Neural cell (in vitro differentiated cells): ENCODE results near the gene SMG6. TPM values are rescaled to one million over a fixed set of nuclear protein-coding genes. Genes with fewer than 3 reads are reported as not detected.

Source experiments
- H2AFZ ChIP-seq: fragments of 200-600, 300-800 bp; sonication (generic), shearing (Covaris generic); 2 replicates; pipeline ENCODE4 v1.6.0; 2014; ENCODE audit warnings: low read depth, mild to moderate bottlenecking, antibody characterized with exemption, low read length, moderate library complexity
- H3F3A ChIP-seq: fragments of 200-600 bp; shearing (Covaris generic); 2 replicates; pipeline ENCODE4 v1.6.1; 2016; ENCODE audit warnings: mild to moderate bottlenecking, moderate library complexity, mixed read lengths, antibody characterized with exemption, low read length; ENCODE audit not compliant: insufficient read depth, poor library complexity, severe bottlenecking
- H3K27ac ChIP-seq: fragments of 200-600, 300-800 bp; sonication (generic), shearing (Covaris generic); 2 replicates; pipeline ENCODE4 v1.5.1; 2014; ENCODE audit warnings: mild to moderate bottlenecking, low read length, moderate library complexity
- H3K27me3 ChIP-seq: fragments of 300-800, 200-600 bp; sonication (generic), shearing (Covaris generic); 2 replicates; pipeline ENCODE4 v1.6.0; 2014; ENCODE audit warnings: mild to moderate bottlenecking, low read depth, low read length, moderate library complexity; ENCODE audit not compliant: insufficient read depth
- H3K36me3 ChIP-seq: fragments of 300-800, 200-600 bp; sonication (generic), shearing (Covaris generic); 2 replicates; pipeline ENCODE4 v1.5.1; 2014; ENCODE audit warnings: mild to moderate bottlenecking, antibody characterized with exemption, low read length, moderate library complexity; ENCODE audit not compliant: insufficient read depth
- H3K4me2 ChIP-seq: fragments of 300-800, 200-600 bp; sonication (generic), shearing (Covaris generic); 2 replicates; pipeline ENCODE4 v1.6.0; 2014; ENCODE audit warnings: mild to moderate bottlenecking, low read length
- H3K4me3 ChIP-seq: fragments of 300-800, 200-600 bp; sonication (generic), shearing (Covaris generic); 2 replicates; pipeline ENCODE4 v1.5.1; 2014; ENCODE audit warnings: mild to moderate bottlenecking, low read length, moderate library complexity
- H3K79me2 ChIP-seq: fragments of 200-600 bp; shearing (Covaris generic); replicated peaks from 2 replicates; pipeline ENCODE4 v1.6.0; 2014; ENCODE audit warnings: mild to moderate bottlenecking, low read length, moderate library complexity; ENCODE audit not compliant: insufficient read depth
- H3K9ac ChIP-seq: fragments of 300-800, 200-600 bp; sonication (generic), shearing (Covaris generic); 2 replicates; pipeline ENCODE4 v1.6.1; 2016; ENCODE audit warnings: mild to moderate bottlenecking, low read length, mixed read lengths
- H3K9me2 ChIP-seq: fragments of 200-600 bp; shearing (Covaris generic); 2 replicates; pipeline ENCODE4 v1.6.1; 2016; ENCODE audit warnings: mild to moderate bottlenecking, low read length, mixed read lengths; ENCODE audit not compliant: insufficient read depth
- H3K9me3 ChIP-seq: fragments of 200-600, 300-800 bp; sonication (generic), shearing (Covaris generic); 2 replicates; pipeline ENCODE4 v1.6.1; 2016; ENCODE audit warnings: mild to moderate bottlenecking, mixed run types, low read length, moderate library complexity, mixed read lengths
- H4K20me1 ChIP-seq: fragments of 200-600 bp; shearing (Covaris generic); 2 replicates; pipeline ENCODE4 v1.6.1; 2016; ENCODE audit warnings: mild to moderate bottlenecking, mixed run types; ENCODE audit not compliant: insufficient read depth
- CTCF ChIP-seq: fragments of 450-650 bp; IDR thresholded peaks from 2 replicates; pipeline ENCODE4 v1.5.1; 2014; ENCODE audit warnings: antibody characterized with exemption, mild to moderate bottlenecking, moderate library complexity; ENCODE audit not compliant: poor library complexity, severe bottlenecking
- EP300 ChIP-seq: fragments of 450-650 bp; conservative IDR thresholded peaks from 2 replicates; pipeline ENCODE4 v1.6.1; 2014; ENCODE audit warnings: antibody characterized with exemption, mild to moderate bottlenecking, moderate library complexity; ENCODE audit not compliant: poor library complexity, severe bottlenecking
- EZH2 ChIP-seq: fragments of 200-600, 300-800 bp; shearing (Covaris generic), sonication (generic); IDR thresholded peaks from 2 replicates; pipeline ENCODE4 v1.6.1; 2014; ENCODE audit warnings: antibody characterized with exemption, low read length, borderline replicate concordance, mild to moderate bottlenecking; ENCODE audit not compliant: insufficient read depth, poor library complexity, severe bottlenecking
- MXI1 ChIP-seq: fragments of 450-650 bp; conservative IDR thresholded peaks from 2 replicates; pipeline ENCODE4 v1.6.1; 2014; ENCODE audit warnings: antibody characterized with exemption, mild to moderate bottlenecking; ENCODE audit not compliant: poor library complexity, severe bottlenecking
- POLR2AphosphoS5 ChIP-seq: IDR thresholded peaks from 2 replicates; pipeline ENCODE4 v1.6.1; 2012
- RAD21 ChIP-seq: fragments of 450-650 bp; conservative IDR thresholded peaks from 2 replicates; pipeline ENCODE4 v1.6.1; 2014; ENCODE audit warnings: antibody characterized with exemption, mild to moderate bottlenecking, moderate library complexity
- SMC3 ChIP-seq: fragments of 450-650 bp; conservative IDR thresholded peaks from 2 replicates; pipeline ENCODE4 v1.6.1; 2014; ENCODE audit warnings: antibody characterized with exemption, mild to moderate bottlenecking, moderate library complexity; ENCODE audit not compliant: poor library complexity
- TAF1 ChIP-seq: IDR thresholded peaks from 2 replicates; pipeline ENCODE4 v1.6.1; 2012; ENCODE audit warnings: low read depth
- polyA plus RNA-seq: library from polyadenylated mRNA; depleted of rRNA; stranded (reverse); fragments of >200 nt; gene quantifications from 2 replicates; pipeline ENCODE4 v1.2.3, GENCODE V29; 2014
- TF ChIP-seq, protein P1 (sequence below): IDR thresholded peaks from 2 replicates; pipeline ENCODE4 v1.6.1; 2012; ENCODE audit warnings: borderline replicate concordance

SMG6 gene
- polyA plus RNA-seq, 1 donor from 2014 or later, result 13.9 TPM

GRCh38 chr17:2346475-2346874, 42.9 kb upstream of the SMG6 start:
- TF ChIP-seq SMC3, result no peak
- TF ChIP-seq, protein P1, sequence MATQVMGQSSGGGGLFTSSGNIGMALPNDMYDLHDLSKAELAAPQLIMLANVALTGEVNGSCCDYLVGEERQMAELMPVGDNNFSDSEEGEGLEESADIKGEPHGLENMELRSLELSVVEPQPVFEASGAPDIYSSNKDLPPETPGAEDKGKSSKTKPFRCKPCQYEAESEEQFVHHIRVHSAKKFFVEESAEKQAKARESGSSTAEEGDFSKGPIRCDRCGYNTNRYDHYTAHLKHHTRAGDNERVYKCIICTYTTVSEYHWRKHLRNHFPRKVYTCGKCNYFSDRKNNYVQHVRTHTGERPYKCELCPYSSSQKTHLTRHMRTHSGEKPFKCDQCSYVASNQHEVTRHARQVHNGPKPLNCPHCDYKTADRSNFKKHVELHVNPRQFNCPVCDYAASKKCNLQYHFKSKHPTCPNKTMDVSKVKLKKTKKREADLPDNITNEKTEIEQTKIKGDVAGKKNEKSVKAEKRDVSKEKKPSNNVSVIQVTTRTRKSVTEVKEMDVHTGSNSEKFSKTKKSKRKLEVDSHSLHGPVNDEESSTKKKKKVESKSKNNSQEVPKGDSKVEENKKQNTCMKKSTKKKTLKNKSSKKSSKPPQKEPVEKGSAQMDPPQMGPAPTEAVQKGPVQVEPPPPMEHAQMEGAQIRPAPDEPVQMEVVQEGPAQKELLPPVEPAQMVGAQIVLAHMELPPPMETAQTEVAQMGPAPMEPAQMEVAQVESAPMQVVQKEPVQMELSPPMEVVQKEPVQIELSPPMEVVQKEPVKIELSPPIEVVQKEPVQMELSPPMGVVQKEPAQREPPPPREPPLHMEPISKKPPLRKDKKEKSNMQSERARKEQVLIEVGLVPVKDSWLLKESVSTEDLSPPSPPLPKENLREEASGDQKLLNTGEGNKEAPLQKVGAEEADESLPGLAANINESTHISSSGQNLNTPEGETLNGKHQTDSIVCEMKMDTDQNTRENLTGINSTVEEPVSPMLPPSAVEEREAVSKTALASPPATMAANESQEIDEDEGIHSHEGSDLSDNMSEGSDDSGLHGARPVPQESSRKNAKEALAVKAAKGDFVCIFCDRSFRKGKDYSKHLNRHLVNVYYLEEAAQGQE, result no peak
- no peak overlapping the region for H3K9ac ChIP-seq

GRCh38 chr17:2344528-2344927, 40.9 kb upstream of the SMG6 start:
- Histone ChIP-seq H3K9me2 (no peaks in the 10 kb centered on the region), H3K27me3 (no peaks in the 10 kb centered on the region), H3K79me2 (peaks cover 3% of the 10 kb centered on the region), H3F3A (no peaks in the 10 kb centered on the region), H2AFZ (no peak overlapping the region), H3K9ac (no peak overlapping the region), H3K4me3 (no peak overlapping the region), H3K9me3 (no peaks in the 10 kb centered on the region), H4K20me1 (no peaks in the 10 kb centered on the region), H3K27ac (no peak overlapping the region), H3K4me2 (no peak overlapping the region), H3K36me3 (no peaks in the 10 kb centered on the region)
- TF ChIP-seq, protein P1, result no peak
- no peak for TF ChIP-seq POLR2AphosphoS5
- no peak for TF ChIP-seq SMC3
- TF ChIP-seq EZH2, result no peak
- TF ChIP-seq CTCF, result no peak
- TF ChIP-seq MXI1, result no peak
- no peak for TF ChIP-seq RAD21
- no peak for TF ChIP-seq EP300
- TF ChIP-seq TAF1, result no peak

More at GRCh38 chr17:2346475-2346874, 42.9 kb upstream of the SMG6 start:
- H4K20me1 ChIP-seq, result no peaks in the 10 kb centered on the region
- H3K9me2 ChIP-seq, result no peaks in the 10 kb centered on the region
- no peak overlapping the region for H3K4me3 ChIP-seq
- no peaks in the 10 kb centered on the region for H3K79me2 ChIP-seq
- no peaks in the 10 kb centered on the region for H3K9me3 ChIP-seq
- no peak overlapping the region for H2AFZ ChIP-seq
- no peak overlapping the region for H3K4me2 ChIP-seq
- no peaks in the 10 kb centered on the region for H3K36me3 ChIP-seq
- H3K27ac ChIP-seq, result no peak overlapping the region
- H3K27me3 ChIP-seq, result no peaks in the 10 kb centered on the region
- no peaks in the 10 kb centered on the region for H3F3A ChIP-seq
